HG02678 (cell line): Measurements from ENCODE around the gene UTP25.
"Not testable (repeated sequence)": the region's sequence is repeated elsewhere in the genome, so short reads cannot be mapped to it uniquely, and the experiment has no call there.

Experiments
- ATAC-seq: cut with Tn5 transposase; IDR thresholded peaks from one replicate; pipeline ENCODE4 v1.9.1; 2021; ENCODE audit warnings: mild to moderate bottlenecking, moderate library complexity; ENCODE audit not compliant: unreplicated experiment

UTP25 gene

GRCh38 chr1:209889077-209889418 lies 61.3 kb downstream of the UTP25 start:
- no peak for ATAC-seq

DNA sequence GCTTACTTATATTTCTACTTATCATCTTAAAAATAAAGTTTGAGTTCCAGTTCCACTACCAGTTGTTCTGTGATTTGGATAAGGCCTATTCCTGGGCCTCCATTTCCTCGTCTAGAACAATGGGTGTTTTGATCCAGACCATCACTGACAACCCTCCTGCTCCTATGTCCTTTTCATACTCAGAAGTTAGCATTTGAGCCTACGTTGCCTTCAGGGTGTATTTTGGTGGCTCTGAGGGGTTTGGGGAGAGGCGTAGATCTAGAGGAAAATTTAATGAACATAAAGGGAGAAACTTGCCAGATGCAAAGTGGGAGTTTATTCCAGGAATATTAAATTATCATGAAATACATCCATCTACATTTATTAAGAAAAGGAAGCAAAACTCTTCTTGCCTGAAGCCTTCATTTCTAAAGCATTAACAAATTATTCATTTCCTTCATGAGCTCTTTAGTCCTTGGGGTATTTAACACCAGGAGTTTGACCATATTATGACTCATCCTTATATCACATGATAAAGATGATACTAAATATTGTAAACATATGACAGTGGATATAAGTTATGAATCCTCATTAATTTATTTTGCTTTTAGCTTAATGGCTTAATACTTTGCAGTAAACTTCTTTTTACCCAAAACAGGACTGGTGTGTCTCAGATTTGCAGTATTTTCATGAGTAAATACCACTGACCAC lies 63.0 kb downstream of the UTP25 start:
- ATAC-seq = no peak

DNA sequence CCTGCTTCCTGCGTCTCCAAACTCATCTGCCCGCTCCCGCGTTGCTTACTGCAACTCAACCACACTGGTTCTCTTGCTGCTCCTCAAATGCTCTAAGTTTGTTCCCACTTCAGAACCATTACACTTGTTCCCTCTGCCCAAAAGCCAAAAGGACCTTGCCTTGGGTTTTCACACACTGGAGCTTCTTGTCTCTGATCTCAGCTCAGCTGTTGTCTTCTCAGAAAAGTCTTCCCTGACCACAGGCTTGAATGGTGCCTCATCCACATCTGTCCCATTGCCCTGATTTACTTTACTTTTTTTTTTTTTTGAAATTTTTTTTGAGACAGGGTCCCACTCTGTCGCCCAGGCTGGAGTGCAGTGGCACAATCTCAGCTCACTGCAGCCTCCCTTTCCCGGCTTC lies 66.0 kb downstream of the UTP25 start:
- no peak for ATAC-seq

DNA sequence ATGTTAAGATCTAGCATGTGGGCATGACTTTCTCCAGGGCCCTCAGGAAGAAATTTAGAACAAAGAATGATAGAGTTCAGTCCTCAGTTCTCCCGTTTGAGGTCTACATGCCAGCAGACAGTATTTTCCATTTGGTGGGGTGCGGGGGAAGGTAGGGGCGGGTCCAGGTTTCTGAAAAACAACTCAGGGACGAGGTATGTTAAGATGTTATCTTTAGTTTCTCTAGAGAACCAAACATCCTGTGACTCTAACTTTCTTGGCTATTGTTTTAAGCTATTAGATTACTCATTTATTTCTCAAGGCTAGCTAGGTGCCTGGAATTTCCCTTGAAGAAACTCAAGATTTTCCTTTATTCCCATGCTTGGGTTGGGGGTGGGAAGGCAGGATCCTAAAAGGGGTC lies 67.9 kb downstream of the UTP25 start:
- ATAC-seq = no peak

DNA sequence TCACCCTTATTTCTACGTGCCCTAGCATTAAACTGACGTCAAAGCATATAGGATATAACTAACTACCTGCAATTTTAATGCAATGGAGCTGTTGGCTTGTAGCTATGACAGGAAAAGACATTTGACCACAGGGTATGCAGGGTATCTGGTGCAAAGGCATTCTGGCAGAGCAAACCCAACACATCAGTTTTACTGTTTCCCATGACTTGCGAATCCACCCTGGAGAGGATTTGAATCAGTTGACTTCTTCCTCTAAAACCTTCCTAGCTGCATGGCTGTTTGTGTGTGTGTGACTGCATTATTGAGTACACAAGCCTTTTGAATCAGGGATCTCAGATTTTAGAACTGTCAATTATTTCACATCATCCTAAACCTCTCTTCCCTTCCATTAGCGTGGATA lies 68.6 kb downstream of the UTP25 start:
- ATAC-seq = no peak

GRCh38 chr1:209898271-209898670 lies 70.5 kb downstream of the UTP25 start:
- not testable (repeated sequence) for ATAC-seq

GRCh38 chr1:209898851-209899250 lies 71.1 kb downstream of the UTP25 start:
- ATAC-seq = not testable (repeated sequence)

GRCh38 chr1:209899948-209900347 lies 72.2 kb downstream of the UTP25 start:
- no peak for ATAC-seq

GRCh38 chr1:209900734-209901133 lies 73.0 kb downstream of the UTP25 start:
- ATAC-seq = no peak

DNA sequence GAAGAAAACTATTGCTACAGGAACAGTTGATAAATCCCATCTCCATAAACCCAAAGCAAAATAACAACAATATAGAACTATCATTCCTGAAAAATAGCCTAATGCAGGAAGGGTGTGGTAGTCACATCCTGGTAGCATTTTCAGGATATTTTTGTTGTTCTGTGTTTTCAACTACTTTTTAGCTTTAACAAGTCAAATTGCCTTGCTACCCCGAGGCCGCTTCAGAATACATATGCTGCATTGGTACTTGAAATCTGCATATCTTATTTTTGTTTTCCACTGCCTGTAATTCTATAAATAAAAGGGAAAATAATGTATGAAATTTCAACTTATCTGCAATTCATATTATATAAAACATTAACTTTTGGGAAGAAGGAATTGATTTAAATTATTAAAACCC lies 73.4 kb downstream of the UTP25 start:
- no peak for ATAC-seq

GRCh38 chr1:209904774-209905173 lies 77.0 kb downstream of the UTP25 start:
- not testable (repeated sequence) for ATAC-seq
